ENCODE results near the gene CENPQ.

Gene CENPQ

DNA sequence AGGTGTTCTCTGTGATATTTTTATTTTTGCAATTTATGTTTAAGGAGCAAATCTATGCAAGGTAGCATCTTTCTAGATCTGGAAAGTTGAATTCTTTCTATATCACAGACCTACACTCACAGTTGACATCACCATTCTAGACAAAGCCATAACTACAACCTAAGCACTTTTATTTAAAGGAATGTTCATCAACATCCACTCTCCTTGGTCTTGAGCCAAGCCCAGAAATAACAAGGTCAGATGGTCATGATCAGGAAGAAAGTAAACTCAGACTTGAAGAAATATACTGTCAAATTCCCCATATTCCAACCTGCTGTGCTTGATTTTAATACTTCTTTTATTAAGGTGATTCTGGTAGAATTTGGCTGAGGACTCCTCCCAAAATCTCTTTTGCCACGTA, 32.3 kb upstream of the CENPQ start:
- Histone ChIP-seq H3K4me1 (ENCODE audit: control insufficient read depth in 1 of 2, insufficient read depth in 1 of 2, low read depth in 1 of 2, low read length in 1 of 2) (no peaks in the 10 kb centered on the region), H3K36me3 (peaks cover 61% of the 10 kb centered on the region), H3K9me3 (no peaks in the 10 kb centered on the region), H3K27ac (no peak overlapping the region), H3K4me3 (ENCODE audit: low read depth in 1 of 2, low read length in 1 of 2) (no peak overlapping the region), H3K27me3 (no peaks in the 10 kb centered on the region)
- TF ChIP-seq, protein P1, sequence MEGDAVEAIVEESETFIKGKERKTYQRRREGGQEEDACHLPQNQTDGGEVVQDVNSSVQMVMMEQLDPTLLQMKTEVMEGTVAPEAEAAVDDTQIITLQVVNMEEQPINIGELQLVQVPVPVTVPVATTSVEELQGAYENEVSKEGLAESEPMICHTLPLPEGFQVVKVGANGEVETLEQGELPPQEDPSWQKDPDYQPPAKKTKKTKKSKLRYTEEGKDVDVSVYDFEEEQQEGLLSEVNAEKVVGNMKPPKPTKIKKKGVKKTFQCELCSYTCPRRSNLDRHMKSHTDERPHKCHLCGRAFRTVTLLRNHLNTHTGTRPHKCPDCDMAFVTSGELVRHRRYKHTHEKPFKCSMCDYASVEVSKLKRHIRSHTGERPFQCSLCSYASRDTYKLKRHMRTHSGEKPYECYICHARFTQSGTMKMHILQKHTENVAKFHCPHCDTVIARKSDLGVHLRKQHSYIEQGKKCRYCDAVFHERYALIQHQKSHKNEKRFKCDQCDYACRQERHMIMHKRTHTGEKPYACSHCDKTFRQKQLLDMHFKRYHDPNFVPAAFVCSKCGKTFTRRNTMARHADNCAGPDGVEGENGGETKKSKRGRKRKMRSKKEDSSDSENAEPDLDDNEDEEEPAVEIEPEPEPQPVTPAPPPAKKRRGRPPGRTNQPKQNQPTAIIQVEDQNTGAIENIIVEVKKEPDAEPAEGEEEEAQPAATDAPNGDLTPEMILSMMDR (IDR thresholded peaks at IDR 0.05), result no peak

- TF ChIP-seq, protein P1 (IDR thresholded peaks at IDR 0.05), result no peak
- no peaks in the 10 kb centered on the region for H3K27me3 ChIP-seq
Observed at GRCh38 chr6:49453221-49453620, 9.9 kb upstream of the CENPQ start.

GRCh38 chr6:49454787-49455709, 8.1 kb upstream of the CENPQ start:
- H3K9me3 ChIP-seq, result no peaks in the 10 kb centered on the region
- TF ChIP-seq, protein P1 (IDR thresholded peaks at IDR 0.05), result no peak
- H3K4me1 ChIP-seq (ENCODE audit: control insufficient read depth in 1 of 2, insufficient read depth in 1 of 2, low read depth in 1 of 2, low read length in 1 of 2), result peaks cover 6 to 10% of the 10 kb centered on the region in 2 experiments
- H3K4me3 ChIP-seq (ENCODE audit: low read depth in 1 of 2, low read length in 1 of 2), result no peak overlapping the region
- peaks cover 56% of the 10 kb centered on the region for H3K36me3 ChIP-seq
- H3K27ac ChIP-seq, result no peak overlapping the region
- H3K27me3 ChIP-seq, result no peaks in the 10 kb centered on the region

More at GRCh38 chr6:49453221-49453620, 9.9 kb upstream of the CENPQ start:
- no peaks in the 10 kb centered on the region for H3K9me3 ChIP-seq
- no peaks in the 10 kb centered on the region for H3K4me1 ChIP-seq (ENCODE audit: control insufficient read depth in 1 of 2, insufficient read depth in 1 of 2, low read depth in 1 of 2, low read length in 1 of 2)
- H3K4me3 ChIP-seq (ENCODE audit: low read depth in 1 of 2, low read length in 1 of 2), result no peak overlapping the region
- no peak overlapping the region for H3K27ac ChIP-seq
- peaks cover 70% of the 10 kb centered on the region for H3K36me3 ChIP-seq

GRCh38 chr6:49457771-49458170, 5.4 kb upstream of the CENPQ start:
- Histone ChIP-seq H3K4me1 (ENCODE audit: control insufficient read depth in 1 of 2, insufficient read depth in 1 of 2, low read depth in 1 of 2, low read length in 1 of 2) (peaks cover 18 to 30% of the 10 kb centered on the region in 2 experiments), H3K27me3 (no peaks in the 10 kb centered on the region), H3K9me3 (no peaks in the 10 kb centered on the region), H3K4me3 (ENCODE audit: low read depth in 1 of 2, low read length in 1 of 2) (no peak overlapping the region), H3K36me3 (peaks cover 36% of the 10 kb centered on the region), H3K27ac (no peak overlapping the region)
- TF ChIP-seq, protein P1 (IDR thresholded peaks at IDR 0.05), result no peak

- H3K27ac ChIP-seq, result peak overlapping the region; percentile 77
- H3K4me1 ChIP-seq (ENCODE audit: control insufficient read depth in 1 of 2, insufficient read depth in 1 of 2, low read depth in 1 of 2, low read length in 1 of 2), result peaks cover 31 to 36% of the 10 kb centered on the region in 2 experiments
- TF ChIP-seq, protein P1 (IDR thresholded peaks at IDR 0.05), result no peak
- peaks cover 11% of the 10 kb centered on the region for H3K36me3 ChIP-seq
- no peaks in the 10 kb centered on the region for H3K9me3 ChIP-seq
- H3K4me3 ChIP-seq (ENCODE audit: low read depth in 1 of 2, low read length in 1 of 2), result peak overlapping the region; percentile 69 to 75
- H3K27me3 ChIP-seq, result no peaks in the 10 kb centered on the region
Observed at GRCh38 chr6:49462071-49462470, 1.1 kb upstream of the CENPQ start.
